SIG-M5 (cell line): Measurements from ENCODE around the gene IHH.

Experiments used
- DNase-seq: peaks from one replicate; lab custom pipeline; 2025; lab: John Stamatoyannopoulos, UW

Gene IHH

DNA sequence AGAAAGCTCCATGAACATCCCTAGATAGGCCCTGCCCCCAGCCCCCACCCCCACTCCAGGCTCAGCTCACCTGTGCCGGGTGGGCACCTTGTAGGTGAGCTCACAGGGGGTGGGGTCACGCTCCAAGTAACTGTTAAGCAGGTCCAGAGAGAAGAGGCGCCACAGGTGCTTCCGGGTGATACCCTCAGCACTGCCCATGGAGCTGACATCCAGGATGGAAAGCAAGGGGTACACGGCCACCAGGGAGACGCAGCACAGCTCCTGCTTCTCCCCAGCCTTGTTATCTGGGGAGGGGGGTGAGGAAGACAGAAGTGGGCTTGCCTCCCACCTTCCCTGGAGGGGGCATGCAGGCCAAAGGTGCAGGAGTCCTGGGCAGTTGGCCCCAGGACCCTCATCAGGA is 41.3 kb downstream of the IHH start:
- no peak for DNase-seq

DNA sequence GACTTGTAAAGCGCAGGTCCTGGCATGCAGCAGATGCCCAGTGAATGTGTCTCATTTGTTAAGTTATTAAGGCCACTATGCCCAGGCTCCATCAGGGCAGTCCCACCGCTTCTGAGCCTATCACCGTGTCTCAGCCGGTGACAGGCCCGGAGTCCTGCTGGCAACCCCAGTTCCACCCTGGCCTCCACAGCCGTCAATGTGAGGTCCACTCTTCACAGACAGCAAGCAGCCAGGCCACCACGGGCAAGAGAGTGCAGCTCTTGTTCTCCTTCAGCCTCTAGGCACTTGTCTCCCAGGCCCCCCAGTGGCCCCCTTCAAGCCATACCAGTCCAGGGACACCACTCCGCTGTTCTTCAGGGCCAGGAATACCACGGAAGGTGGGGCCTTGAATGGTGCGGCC is 42.0 kb downstream of the IHH start:
- DNase-seq, result no peak

- no peak for DNase-seq
Measured at GRCh38 chr2:219018286-219018685, 42.4 kb downstream of the IHH start.

- no peak for DNase-seq
Measured at GRCh38 chr2:219017201-219017931, 43.4 kb downstream of the IHH start.

GRCh38 chr2:219016721-219017120 is 44.0 kb downstream of the IHH start:
- DNase-seq, result no peak

GRCh38 chr2:219010873-219011272 is 49.8 kb downstream of the IHH start:
- no peak for DNase-seq

DNA sequence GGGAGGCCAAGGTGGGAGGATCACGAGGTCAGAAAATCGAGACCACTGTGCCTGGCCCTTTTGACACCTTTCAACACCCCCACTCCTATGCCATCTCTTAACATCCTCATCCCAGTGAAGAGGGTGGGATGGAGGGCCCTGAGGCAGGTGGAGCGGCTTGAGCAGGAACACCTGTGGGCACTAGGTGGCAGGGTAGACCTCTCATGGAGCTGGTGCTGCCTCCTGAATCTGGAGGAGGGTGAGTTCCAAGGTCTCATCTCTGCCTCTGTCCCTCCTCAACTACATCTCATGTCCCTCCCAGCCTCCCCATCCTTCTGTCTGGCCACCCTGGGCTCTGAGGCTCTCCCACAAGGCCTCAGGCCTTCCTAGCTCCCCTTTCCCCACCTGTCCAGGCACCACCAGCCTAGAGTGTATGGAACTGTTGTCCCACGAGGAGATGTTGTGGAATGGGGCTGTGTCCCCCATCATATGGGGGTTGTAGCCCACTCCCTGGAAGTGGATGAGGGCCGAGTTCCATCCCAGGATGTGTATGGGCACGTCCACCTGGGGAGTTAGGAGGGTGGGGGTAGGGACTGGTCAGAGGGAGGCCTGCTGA is 50.5 kb downstream of the IHH start:
- DNase-seq, result no peak

DNA sequence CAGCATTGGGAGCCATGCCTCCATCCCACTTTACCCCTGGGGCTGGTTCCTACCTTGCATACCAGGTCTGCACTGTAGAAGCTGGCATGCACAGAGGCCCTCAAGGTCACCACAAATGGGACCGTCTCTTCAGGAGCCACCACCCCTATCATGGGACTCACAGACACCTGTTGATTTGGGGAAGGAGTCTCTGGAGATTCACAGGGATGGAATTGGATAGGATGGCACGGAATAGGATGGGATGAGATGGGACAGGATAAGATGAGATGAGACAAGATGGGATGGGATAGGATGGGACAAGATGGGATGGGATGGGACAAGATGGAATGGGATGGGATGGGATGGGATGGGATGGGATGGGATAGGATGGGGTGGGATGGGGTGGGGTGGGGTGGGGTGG is 51.4 kb downstream of the IHH start:
- DNase-seq, result no peak
